KBM-7 (cell line): ENCODE measurements around the gene ETS2.

Source experiments
- DNase-seq: peaks from one replicate; pipeline ENCODE4 v3.0.0-alpha.2; 2015
- in situ Hi-C: fragments of 300-500 bp; cut with MboI; formaldehyde crosslinking; loops from 2 replicates; pipeline ENCODE4 v1.14.3; 2020; ENCODE audit warnings: low sequenced_read_pairs, low pct_unique_long_range_greater_than_20kb, mixed read lengths

The ETS2 gene

GRCh38 chr21:38775733-38776132 lies 30.0 kb upstream of the ETS2 start:
- in situ Hi-C loops, result no loop called here
- no peak for DNase-seq

- DNase-seq, result no peak
- in situ Hi-C loops, result no loop called here
Observed at GRCh38 chr21:38777015-38777414, 28.7 kb upstream of the ETS2 start.

DNA sequence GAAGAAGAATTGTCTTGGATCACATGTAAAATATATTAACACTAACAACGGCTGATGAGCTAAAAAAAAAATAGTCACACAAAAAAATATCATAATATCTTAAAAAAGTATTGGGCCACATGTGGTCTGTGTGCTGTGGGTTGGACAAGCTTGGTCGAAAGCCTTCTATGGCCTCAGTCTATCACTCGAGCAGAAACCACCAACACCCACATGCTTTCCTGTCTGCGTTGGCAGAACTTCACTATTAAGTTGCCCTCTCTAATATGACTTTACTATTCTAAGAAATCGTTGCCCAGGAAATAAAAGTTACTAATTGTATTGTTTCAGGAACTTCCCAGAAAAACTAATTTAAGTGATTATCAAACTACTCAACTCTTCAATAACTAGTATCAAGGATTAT lies 28.2 kb upstream of the ETS2 start:
- DNase-seq, result no peak
- in situ Hi-C loops, result no loop called here

DNA sequence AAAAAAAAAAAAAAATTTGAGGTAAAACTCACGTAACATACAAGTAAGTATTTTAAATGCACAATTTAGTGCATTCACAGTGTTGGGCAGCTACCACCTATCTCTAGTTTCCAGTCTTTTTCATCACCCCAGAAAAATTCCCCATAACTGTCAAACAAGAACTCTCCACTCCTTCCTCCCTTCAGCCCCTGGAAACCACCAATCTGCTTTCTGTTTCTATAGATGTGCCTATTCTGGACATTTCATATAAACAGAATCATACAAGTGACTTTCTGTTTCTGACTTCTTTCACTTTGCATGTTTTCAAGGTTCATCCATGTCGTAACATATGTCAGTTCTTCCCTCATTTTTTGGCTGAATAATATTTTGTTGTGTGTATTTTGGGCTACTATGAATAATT lies 24.9 kb upstream of the ETS2 start:
- in situ Hi-C loops, result no loop called here
- no peak for DNase-seq

DNA sequence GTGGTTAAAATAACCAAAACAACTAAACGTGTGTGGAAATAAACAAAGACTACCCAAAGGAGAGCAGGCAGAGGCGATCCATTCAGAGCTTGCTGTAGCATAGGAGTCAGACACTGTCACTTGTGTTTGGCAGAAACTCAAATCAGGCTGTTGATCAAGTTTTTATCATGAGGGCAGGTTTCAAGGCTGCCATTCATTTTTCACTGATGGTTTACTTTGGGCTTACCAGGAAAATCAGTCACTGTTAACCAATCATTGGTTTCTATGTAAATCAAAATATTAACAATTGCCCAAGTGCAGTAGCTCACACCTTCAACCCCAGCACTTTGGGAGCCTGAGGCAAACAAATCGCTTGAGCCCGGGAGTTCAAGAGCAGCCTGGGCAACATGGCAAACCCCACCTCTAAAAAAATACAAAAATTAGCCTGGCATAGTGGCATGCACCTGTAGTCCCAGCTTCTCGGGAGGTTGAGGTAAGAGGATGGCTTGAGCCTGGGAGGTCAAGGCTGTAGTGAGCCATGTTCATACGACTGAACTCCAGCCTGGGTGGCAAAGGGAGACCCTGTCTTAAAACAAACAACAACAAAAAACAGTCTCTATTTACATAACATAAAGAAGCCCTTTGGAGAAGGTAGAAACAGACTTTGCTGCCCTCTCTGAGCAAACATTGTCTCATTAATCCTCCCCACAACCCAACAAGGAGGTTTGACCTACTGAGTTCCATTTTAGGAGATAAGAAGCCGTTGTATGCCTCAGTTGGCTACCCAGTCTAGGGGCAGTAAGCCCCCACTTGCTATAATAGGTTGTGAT lies 21.1 kb upstream of the ETS2 start:
- in situ Hi-C loops, result no loop called here
- DNase-seq, result no peak

DNA sequence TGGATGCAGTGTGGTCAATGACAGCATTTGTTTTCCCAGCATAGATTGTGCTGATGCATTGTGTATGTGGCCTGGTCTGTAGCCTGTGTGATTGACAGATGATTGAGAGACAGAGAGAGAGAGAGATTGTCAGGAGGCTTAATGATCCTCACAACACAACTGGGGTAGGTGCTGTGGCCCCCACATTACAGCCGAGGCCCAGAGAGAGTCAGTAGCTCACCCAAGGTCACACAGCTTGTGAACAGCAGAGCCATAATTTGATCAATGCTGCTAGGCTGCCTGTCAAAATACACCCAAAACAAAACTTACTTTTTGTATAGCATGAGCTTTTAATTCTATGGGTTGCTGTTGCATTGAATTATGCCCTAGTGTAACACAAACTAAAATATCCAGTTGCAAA lies 20.2 kb upstream of the ETS2 start:
- in situ Hi-C loops, result no loop called here
- DNase-seq, result no peak

- in situ Hi-C loops, result no loop called here
- no peak for DNase-seq
Observed at GRCh38 chr21:38787016-38787415, 18.7 kb upstream of the ETS2 start.

GRCh38 chr21:38787461-38788274 lies 18.1 kb upstream of the ETS2 start:
- in situ Hi-C loops, result no loop called here
- peak; percentile 57 for DNase-seq

GRCh38 chr21:38788275-38788905 lies 17.3 kb upstream of the ETS2 start:
- in situ Hi-C loops, result no loop called here
- no peak for DNase-seq

DNA sequence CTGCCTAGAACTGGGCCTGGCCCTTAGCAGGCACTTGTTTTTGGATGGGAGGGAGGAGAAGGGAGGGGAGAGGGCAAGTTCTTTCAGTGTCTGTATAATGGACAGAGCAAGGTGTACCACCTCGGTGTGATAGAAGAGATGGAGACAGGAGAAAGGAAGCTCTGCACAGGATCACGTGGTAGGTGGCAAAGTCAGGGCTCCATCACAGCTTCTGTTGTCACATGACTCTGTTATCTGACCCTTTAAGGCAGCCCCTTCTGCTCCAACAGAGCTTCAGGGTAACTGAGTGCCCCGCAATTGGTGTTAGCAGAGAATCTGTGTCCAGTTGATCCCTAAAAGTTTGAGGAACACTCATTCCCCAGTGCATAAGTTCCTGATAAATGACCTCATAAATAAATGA lies 16.5 kb upstream of the ETS2 start:
- in situ Hi-C loops, result no loop called here
- no peak for DNase-seq

GRCh38 chr21:38790059-38790458 lies 15.7 kb upstream of the ETS2 start:
- DNase-seq, result no peak
- in situ Hi-C loops, result no loop called here

DNA sequence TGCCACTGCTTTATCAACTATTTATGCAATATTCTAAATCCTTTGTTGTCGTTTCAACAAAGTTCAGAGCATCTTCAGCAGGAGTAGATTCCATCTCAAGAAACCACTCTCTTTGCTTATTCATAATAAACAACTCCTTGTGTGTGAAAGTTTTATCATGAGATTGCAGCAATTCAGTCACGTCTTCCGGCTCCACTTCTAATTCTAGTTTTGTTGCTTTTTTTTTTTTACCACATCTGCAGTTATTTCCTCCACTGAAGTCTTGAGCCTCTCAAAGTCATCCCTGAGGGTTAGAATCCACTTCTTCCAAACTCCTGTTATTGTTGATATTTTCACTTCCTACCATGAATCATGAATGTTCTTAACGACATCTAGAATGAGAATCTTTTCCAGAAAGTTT lies 14.8 kb upstream of the ETS2 start:
- no peak for DNase-seq
- in situ Hi-C loops, result no loop called here

DNA sequence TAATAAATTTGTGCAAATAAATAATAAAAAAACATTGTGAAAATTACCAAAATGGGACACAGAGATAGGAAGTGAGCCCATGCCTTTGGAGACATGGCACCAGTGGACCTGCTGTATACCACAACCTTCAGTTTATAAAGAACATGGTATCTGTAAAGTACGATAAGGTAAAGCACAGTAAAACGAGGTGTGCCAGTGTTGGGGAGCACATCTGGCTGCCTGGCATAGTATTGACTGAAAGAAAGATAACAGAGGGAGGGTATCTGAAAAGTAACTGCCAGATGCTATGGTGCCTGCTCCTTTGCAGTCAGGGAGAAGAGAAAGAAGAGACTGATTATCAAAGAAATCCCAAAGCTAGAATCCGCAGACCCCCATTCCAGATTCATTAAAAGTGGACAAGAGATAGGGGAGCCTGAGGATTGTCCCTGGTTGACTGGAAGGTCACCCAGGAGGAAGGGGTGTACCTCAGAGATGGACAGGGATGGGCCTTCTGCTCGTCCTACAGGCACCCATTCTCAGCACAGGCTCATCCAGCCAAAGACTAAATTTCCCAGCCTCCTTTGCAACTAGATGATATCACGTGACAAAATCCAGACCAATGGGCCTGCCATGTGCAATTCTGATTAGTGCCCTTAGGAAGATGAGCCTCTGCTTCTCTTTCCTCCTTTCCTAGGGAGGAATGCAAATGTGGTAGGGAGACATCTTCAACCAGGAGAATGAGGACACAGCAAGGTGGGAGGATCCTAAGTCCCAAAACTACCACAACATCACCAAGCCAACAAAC lies 12.9 kb upstream of the ETS2 start:
- in situ Hi-C loops, result no loop called here
- no peak for DNase-seq

DNA sequence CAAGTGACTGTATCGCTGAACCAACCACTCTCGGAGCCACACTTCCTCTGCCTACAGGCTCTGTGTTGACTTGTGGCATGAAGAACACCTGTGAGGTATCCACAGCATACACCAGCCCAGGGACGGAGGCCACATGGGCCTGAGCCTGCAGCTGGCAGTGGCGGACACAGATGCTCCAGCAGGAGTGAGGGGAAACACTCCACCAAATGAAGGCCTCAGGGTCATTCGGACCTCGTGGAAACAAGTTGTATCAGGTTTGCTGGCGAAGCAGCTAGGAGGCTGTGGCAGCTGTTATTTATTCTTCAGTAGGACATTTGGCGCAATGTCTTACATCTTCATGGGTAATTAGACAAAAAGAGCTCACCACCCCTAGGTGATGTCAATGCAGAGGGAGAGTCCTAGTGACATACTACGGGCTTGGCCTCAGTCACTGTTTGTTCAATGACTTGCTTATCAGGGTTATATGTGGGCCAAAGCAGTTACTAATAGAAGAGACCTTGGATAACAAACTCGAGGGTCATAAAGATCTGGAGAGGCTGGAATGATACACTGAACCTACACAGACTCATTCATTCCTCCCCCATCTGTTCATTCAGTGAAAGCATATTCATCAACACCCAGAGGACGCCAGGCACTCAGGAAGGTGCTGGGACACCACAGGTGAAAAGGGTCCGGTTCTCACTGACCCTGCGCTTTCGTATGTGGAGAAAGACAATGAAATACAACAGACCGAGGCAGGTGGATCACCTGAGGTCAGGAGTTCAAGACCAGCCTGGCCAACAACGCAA lies 11.6 kb upstream of the ETS2 start:
- in situ Hi-C loops, result no loop called here
- DNase-seq, result no peak

DNA sequence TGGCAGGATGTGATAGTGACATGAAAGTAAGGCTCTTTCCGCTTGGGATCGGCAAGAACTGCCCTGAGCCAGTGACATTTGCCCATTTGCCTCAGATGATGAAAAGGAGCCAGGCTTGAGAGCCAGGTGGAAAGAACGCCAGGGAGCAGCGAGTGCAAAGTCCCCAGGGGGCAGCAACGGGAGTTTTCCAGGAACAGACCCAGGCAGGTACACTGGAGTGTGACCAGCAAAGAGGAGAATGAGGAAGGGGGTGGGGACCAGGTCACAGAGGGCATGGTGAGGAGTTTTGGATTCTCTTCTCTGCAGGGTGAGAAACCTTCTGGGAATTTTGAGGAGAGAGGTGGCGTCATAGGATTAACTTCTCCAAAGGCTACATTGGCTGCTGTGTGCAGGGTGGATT lies 10.8 kb upstream of the ETS2 start:
- no peak for DNase-seq
- in situ Hi-C loops, result no loop called here

DNA sequence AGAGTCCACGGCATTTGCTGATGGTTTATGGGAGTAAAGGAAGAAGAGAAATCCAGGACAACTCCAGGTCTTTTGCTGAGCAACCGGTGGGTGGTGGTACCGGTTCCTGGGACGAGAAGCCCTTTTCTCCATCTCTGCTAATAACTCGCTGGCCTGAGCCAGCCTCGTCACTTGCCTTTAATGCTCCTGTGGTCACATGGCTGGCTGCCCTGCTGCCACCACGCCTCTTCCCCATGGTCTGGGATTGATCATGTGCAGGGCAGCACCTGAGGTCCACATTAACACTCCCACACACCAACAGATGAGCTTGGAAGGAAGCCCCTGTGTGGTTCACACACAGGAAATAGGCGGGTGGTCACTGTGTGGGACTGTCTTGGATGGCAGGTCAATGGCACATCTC lies 10.3 kb upstream of the ETS2 start:
- DNase-seq, result no peak
- in situ Hi-C loops, result no loop called here

GRCh38 chr21:38796424-38796823 lies 9.3 kb upstream of the ETS2 start:
- in situ Hi-C loops, result no loop called here
- DNase-seq, result no peak

DNA sequence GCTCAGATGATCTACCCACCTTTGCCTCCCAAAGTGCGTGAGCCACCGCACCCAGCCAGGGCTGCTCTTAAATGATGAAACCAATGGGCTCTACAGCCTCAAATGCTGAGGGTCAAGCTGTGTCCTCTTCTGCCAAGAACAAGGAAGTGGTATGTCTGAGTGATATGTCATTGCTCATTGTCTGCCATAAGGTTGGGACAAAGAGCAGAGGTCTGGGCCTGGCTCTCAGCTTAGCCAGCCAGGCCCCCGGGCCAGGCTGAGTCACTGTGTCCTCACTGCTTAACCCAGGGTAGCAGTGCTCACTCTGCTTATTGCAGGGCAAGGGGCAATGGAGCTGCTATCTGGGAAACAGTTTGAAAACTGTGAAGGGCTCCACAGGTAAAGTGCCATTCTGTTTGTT lies 8.3 kb upstream of the ETS2 start:
- no peak for DNase-seq
- in situ Hi-C loops, result no loop called here

DNA sequence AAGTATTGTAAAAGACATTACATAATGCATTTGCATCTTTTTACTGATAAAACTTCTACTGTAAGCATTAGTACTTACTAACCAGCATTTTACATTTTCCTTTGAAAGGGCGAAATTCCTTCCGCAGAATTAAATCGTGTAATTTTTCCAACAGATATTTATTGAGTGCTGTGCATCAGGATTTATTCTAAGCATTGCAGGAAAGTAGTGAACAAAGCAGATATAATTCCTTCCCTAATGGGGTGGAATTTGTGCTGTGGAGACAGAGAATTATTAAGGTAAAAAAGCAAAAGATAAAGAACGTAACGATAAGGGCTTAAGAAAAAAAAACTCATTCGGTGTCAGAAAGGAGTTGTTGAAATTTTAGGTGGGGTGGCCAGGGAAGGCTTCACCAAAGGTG lies 7.6 kb upstream of the ETS2 start:
- in situ Hi-C loops, result no loop called here
- no peak for DNase-seq
